T-helper 17 cell (primary cell): Measurements from ENCODE around the gene CCL4L2. TPM values are rescaled to one million over a fixed set of nuclear protein-coding genes. Genes with fewer than 3 reads are reported as not detected.
A peak's percentile ranks its signal among the peaks of the same experiment; 100 is the strongest.
"Not testable (repeated sequence)": the region's sequence is repeated elsewhere in the genome, so short reads cannot be mapped to it uniquely, and the experiment has no call there.

Source experiments
- ATAC-seq: fragments of 150-1000 bp; cut with Tn5 transposase; 2 replicates; pipeline ENCODE4 v1.10.0; 2021; ENCODE audit warnings: mild to moderate bottlenecking, moderate library complexity
- DNase-seq, 3 donors: peaks; one replicate each; pipeline versions ENCODE4 v3.0.0 to v3.0.0-alpha.2; 2020 to 2021
- H3K9me3 ChIP-seq: one replicate; pipeline ENCODE4 v1.7.0; 2013; ENCODE audit warnings: low read length, mild to moderate bottlenecking; ENCODE audit not compliant: control insufficient read depth, poor library complexity, severe bottlenecking
- H3K27ac Mint-ChIP-seq: one replicate; pipeline ENCODE4 v1.8.0; 2022; ENCODE audit warnings: mild to moderate bottlenecking, moderate library complexity, mixed read lengths
- H3K27me3 Mint-ChIP-seq: one replicate; pipeline ENCODE4 v1.8.0; 2022; ENCODE audit warnings: mixed read lengths
- H3K36me3 Mint-ChIP-seq: one replicate; pipeline ENCODE4 v1.8.0; 2022; ENCODE audit warnings: low read depth, mixed read lengths
- H3K4me1 Mint-ChIP-seq: one replicate; pipeline ENCODE4 v1.8.0; 2022; ENCODE audit warnings: mild to moderate bottlenecking, mixed read lengths
- H3K4me3 Mint-ChIP-seq: one replicate; pipeline ENCODE4 v1.8.0; 2022; ENCODE audit warnings: mild to moderate bottlenecking, moderate library complexity, mixed read lengths
- total RNA-seq, 4 donors: library from RNA in 2 of 4; stranded (reverse) in 2 of 4; gene quantifications; one replicate each; pipeline ENCODE4 v1.2.3 and lab custom pipeline; 2022 to 2026

The CCL4L2 gene
- total RNA-seq, 2 donors from 2014 or later, result 0.62 to 1.6 TPM

GRCh38 chr17:36188891-36189306 is 22.0 kb upstream of the CCL4L2 start:
- H3K36me3 Mint-ChIP-seq, result no peaks in the 10 kb centered on the region
- H3K4me1 Mint-ChIP-seq, result peaks cover 8% of the 10 kb centered on the region
- H3K27ac Mint-ChIP-seq, result no peak overlapping the region
- ATAC-seq (peak; percentile 65), DNase-seq (no peak)
- H3K27me3 Mint-ChIP-seq, result peaks cover 86% of the 10 kb centered on the region
- no peak overlapping the region for H3K4me3 Mint-ChIP-seq
- H3K9me3 ChIP-seq, result no peaks in the 10 kb centered on the region

GRCh38 chr17:36189993-36190392 is 20.9 kb upstream of the CCL4L2 start:
- not testable (repeated sequence) for H3K4me3 Mint-ChIP-seq, H3K27ac Mint-ChIP-seq, ATAC-seq, H3K9me3 ChIP-seq, H3K36me3 Mint-ChIP-seq, H3K4me1 Mint-ChIP-seq, DNase-seq
- peaks cover 86% of the 10 kb centered on the region for H3K27me3 Mint-ChIP-seq

GRCh38 chr17:36190549-36191330 is 20.1 kb upstream of the CCL4L2 start:
- not testable (repeated sequence) for H3K4me3 Mint-ChIP-seq, ATAC-seq, H3K27ac Mint-ChIP-seq, DNase-seq, H3K4me1 Mint-ChIP-seq, H3K9me3 ChIP-seq, H3K36me3 Mint-ChIP-seq
- peaks cover 83% of the 10 kb centered on the region for H3K27me3 Mint-ChIP-seq

GRCh38 chr17:36193216-36193775 is 17.6 kb upstream of the CCL4L2 start:
- Mint-ChIP-seq H3K36me3 (no peaks in the 10 kb centered on the region), H3K4me3 (no peak overlapping the region), H3K27ac (no peak overlapping the region), H3K27me3 (peaks cover 79% of the 10 kb centered on the region), H3K4me1 (peaks cover 18% of the 10 kb centered on the region)
- DNase-seq (no peak), ATAC-seq (no peak)
- no peaks in the 10 kb centered on the region for H3K9me3 ChIP-seq

GRCh38 chr17:36194147-36194831 is 16.6 kb upstream of the CCL4L2 start:
- peaks cover 83% of the 10 kb centered on the region for H3K27me3 Mint-ChIP-seq
- DNase-seq, ATAC-seq, H3K36me3 Mint-ChIP-seq, H3K27ac Mint-ChIP-seq, H3K9me3 ChIP-seq, H3K4me3 Mint-ChIP-seq: not testable (repeated sequence)
- H3K4me1 Mint-ChIP-seq, result peaks cover 24% of the 10 kb centered on the region

GRCh38 chr17:36194832-36195433 is 15.9 kb upstream of the CCL4L2 start:
- DNase-seq, H3K4me3 Mint-ChIP-seq, H3K9me3 ChIP-seq, H3K27ac Mint-ChIP-seq, ATAC-seq, H3K36me3 Mint-ChIP-seq: not testable (repeated sequence)
- Mint-ChIP-seq H3K27me3 (peaks cover 85% of the 10 kb centered on the region), H3K4me1 (peaks cover 24% of the 10 kb centered on the region)

GRCh38 chr17:36195434-36196130 is 15.3 kb upstream of the CCL4L2 start:
- no peak for DNase-seq
- H3K9me3 ChIP-seq, result no peaks in the 10 kb centered on the region
- peaks cover 24% of the 10 kb centered on the region for H3K4me1 Mint-ChIP-seq
- H3K27me3 Mint-ChIP-seq, result peaks cover 85% of the 10 kb centered on the region
- no peak overlapping the region for H3K4me3 Mint-ChIP-seq
- H3K27ac Mint-ChIP-seq, result no peak overlapping the region
- no peak for ATAC-seq
- no peaks in the 10 kb centered on the region for H3K36me3 Mint-ChIP-seq

GRCh38 chr17:36196131-36196486 is 14.8 kb upstream of the CCL4L2 start:
- Mint-ChIP-seq H3K4me1 (peaks cover 24% of the 10 kb centered on the region), H3K27ac (no peak overlapping the region), H3K4me3 (no peak overlapping the region), H3K36me3 (peaks cover 2% of the 10 kb centered on the region), H3K27me3 (peaks cover 81% of the 10 kb centered on the region)
- no peak for ATAC-seq
- H3K9me3 ChIP-seq, result no peaks in the 10 kb centered on the region
- no peak for DNase-seq

- Mint-ChIP-seq H3K36me3 (peaks cover 2% of the 10 kb centered on the region), H3K4me1 (peaks cover 23% of the 10 kb centered on the region), H3K4me3 (no peak overlapping the region), H3K27me3 (peaks cover 81% of the 10 kb centered on the region), H3K27ac (no peak overlapping the region)
- no peaks in the 10 kb centered on the region for H3K9me3 ChIP-seq
- ATAC-seq (no peak), DNase-seq (no peak)
Observed at GRCh38 chr17:36197387-36197703, 13.5 kb upstream of the CCL4L2 start.

GRCh38 chr17:36198831-36199465 is 11.9 kb upstream of the CCL4L2 start:
- H3K36me3 Mint-ChIP-seq, result peaks cover 6% of the 10 kb centered on the region
- no peak overlapping the region for H3K27ac Mint-ChIP-seq
- peaks cover 24% of the 10 kb centered on the region for H3K4me1 Mint-ChIP-seq
- H3K4me3 Mint-ChIP-seq, result no peak overlapping the region
- DNase-seq (no peak), ATAC-seq (peak; percentile 63)
- peaks cover 85% of the 10 kb centered on the region for H3K27me3 Mint-ChIP-seq
- no peaks in the 10 kb centered on the region for H3K9me3 ChIP-seq

GRCh38 chr17:36201102-36201501 is 9.8 kb upstream of the CCL4L2 start:
- not testable (repeated sequence) for H3K9me3 ChIP-seq, H3K4me3 Mint-ChIP-seq, ATAC-seq, H3K27ac Mint-ChIP-seq, DNase-seq, H3K36me3 Mint-ChIP-seq
- Mint-ChIP-seq H3K27me3 (peaks cover 76% of the 10 kb centered on the region), H3K4me1 (peaks cover 26% of the 10 kb centered on the region)

- not testable (repeated sequence) for H3K4me3 Mint-ChIP-seq, H3K27ac Mint-ChIP-seq, H3K36me3 Mint-ChIP-seq, ATAC-seq, DNase-seq, H3K9me3 ChIP-seq
- Mint-ChIP-seq H3K4me1 (peaks cover 23% of the 10 kb centered on the region), H3K27me3 (peaks cover 76% of the 10 kb centered on the region)
Observed at GRCh38 chr17:36201506-36201905, 9.4 kb upstream of the CCL4L2 start.
